A673 (cell line): ENCODE results near the gene RNF182. TPM values are rescaled to one million over a fixed set of nuclear protein-coding genes. Genes with fewer than 3 reads are reported as not detected.

Source experiments
- BruUV-seq: library from RNA; stranded (reverse); fragments of 400-500 nt; replicated peaks from 2 replicates; lab custom pipeline; 2021; lab: Mats Ljungman, UMichigan
- CTCF ChIA-PET: fragments of 300-600 bp; sonication (Branson Sonifier 250); formaldehyde crosslinking; loops from one replicate; lab custom pipeline; 2022; ENCODE audit warnings: antibody characterized with exemption; lab: Charles Lee
- POLR2A ChIA-PET: fragments of 300-600 bp; sonication (Branson Sonifier 250); formaldehyde crosslinking; loops from one replicate; lab custom pipeline; 2022; ENCODE audit warnings: antibody characterized with exemption; ENCODE audit not compliant: low non-redundant PET; lab: Charles Lee
- DNase-seq: peaks from one replicate; pipeline ENCODE4 v3.0.0-alpha.2; 2015; ENCODE audit warnings: low spot score
- H3K27ac ChIP-seq: fragments of 200-600 bp; sonication (generic); 2 replicates; pipeline ENCODE4 v1.5.1; 2016; ENCODE audit warnings: mixed run types, low read depth, mild to moderate bottlenecking, mixed read lengths, antibody characterized with exemption, low read length; ENCODE audit not compliant: poor library complexity, severe bottlenecking
- H3K27me3 ChIP-seq: fragments of 200-600 bp; sonication (generic); replicated peaks from 2 replicates; pipeline ENCODE4 v1.6.1; 2017; ENCODE audit warnings: mixed run types, low read depth, mild to moderate bottlenecking, mixed read lengths, antibody characterized with exemption, low read length; ENCODE audit not compliant: insufficient read depth, poor library complexity
- H3K36me3 ChIP-seq: fragments of 200-600 bp; sonication (generic); 2 replicates; pipeline ENCODE4 v1.6.1; 2016; ENCODE audit warnings: mixed run types, mild to moderate bottlenecking, mixed read lengths, antibody characterized with exemption, low read length; ENCODE audit not compliant: insufficient read depth, poor library complexity, severe bottlenecking
- H3K4me1 ChIP-seq: fragments of 200-600 bp; sonication (generic); 2 replicates; pipeline ENCODE4 v1.6.1; 2017; ENCODE audit warnings: mixed run types, mild to moderate bottlenecking, mixed read lengths, antibody characterized with exemption, low read length; ENCODE audit not compliant: insufficient read depth, poor library complexity, severe bottlenecking
- H3K4me3 ChIP-seq: fragments of 200-600 bp; sonication (generic); 2 replicates; pipeline ENCODE4 v1.5.1; 2016; ENCODE audit warnings: low read depth, mixed run types, mild to moderate bottlenecking, mixed read lengths, low read length; ENCODE audit not compliant: poor library complexity, severe bottlenecking
- H3K9me3 ChIP-seq: fragments of 200-600 bp; sonication (generic); 2 replicates; pipeline ENCODE4 v1.6.1; 2016; ENCODE audit warnings: mixed run types, low read depth, mild to moderate bottlenecking, mixed read lengths, antibody characterized with exemption, low read length; ENCODE audit not compliant: poor library complexity, severe bottlenecking
- EZH2 ChIP-seq: fragments of 200-600 bp; sonication (generic); IDR thresholded peaks from 2 replicates; pipeline ENCODE4 v1.6.1; 2017; ENCODE audit warnings: borderline replicate concordance, low read depth, mild to moderate bottlenecking, mixed read lengths, antibody characterized with exemption, low read length; ENCODE audit not compliant: poor library complexity, severe bottlenecking
- intact Hi-C: fragments of 100-400 bp; cut with micrococcal nuclease; formaldehyde crosslinking; loops from one replicate; pipeline ENCODE4 v1.10.0; 2022; ENCODE audit not compliant: unreplicated experiment
- total RNA-seq: library from RNA; stranded (reverse); gene quantifications from 2 replicates; pipeline ENCODE4 v1.2.3, GENCODE V29; 2021
- TF ChIP-seq, protein P1 (sequence below): fragments of 300-800, 200-600 bp; sonication (generic); conservative IDR thresholded peaks from 2 replicates; pipeline ENCODE4 v1.5.1; 2017; ENCODE audit warnings: low read depth, mild to moderate bottlenecking, antibody characterized with exemption, low read length, moderate library complexity, mixed read lengths

Gene RNF182
- total RNA-seq, 1 experiment from 2014 or later = 20.8 TPM

DNA sequence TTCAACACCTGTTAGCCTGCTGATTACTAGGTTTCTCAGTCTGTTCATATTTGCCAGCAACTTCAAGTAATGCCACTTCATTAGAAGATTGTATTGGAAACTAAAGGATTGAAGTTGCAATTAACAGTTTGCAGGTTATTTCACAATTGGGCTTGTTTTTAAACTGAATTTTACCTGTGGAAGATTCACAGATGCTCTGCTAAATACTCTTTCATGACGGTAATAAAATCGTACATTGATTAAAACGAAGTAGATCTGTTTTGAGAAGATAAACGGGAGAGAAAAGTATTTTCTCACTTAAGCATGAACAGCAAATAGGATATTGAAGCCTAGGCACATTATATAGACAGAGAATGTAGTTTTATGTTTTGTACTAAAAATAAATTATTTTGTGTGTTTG is 1.6 kb downstream of the RNF182 start:
- ChIA-PET POLR2A (no interaction called here), CTCF (no interaction called here)
- peak overlapping the region; percentile 28 for H3K27ac ChIP-seq
- DNase-seq = no peak
- intact Hi-C loops = no loop called here
- H3K4me1 ChIP-seq = peaks cover 26% of the 10 kb centered on the region
- no peaks in the 10 kb centered on the region for H3K36me3 ChIP-seq
- no peaks in the 10 kb centered on the region for H3K27me3 ChIP-seq
- H3K9me3 ChIP-seq = no peaks in the 10 kb centered on the region
- H3K4me3 ChIP-seq = peak overlapping the region; percentile 77
- BruUV-seq = no TSS peak
- TF ChIP-seq, protein P1, sequence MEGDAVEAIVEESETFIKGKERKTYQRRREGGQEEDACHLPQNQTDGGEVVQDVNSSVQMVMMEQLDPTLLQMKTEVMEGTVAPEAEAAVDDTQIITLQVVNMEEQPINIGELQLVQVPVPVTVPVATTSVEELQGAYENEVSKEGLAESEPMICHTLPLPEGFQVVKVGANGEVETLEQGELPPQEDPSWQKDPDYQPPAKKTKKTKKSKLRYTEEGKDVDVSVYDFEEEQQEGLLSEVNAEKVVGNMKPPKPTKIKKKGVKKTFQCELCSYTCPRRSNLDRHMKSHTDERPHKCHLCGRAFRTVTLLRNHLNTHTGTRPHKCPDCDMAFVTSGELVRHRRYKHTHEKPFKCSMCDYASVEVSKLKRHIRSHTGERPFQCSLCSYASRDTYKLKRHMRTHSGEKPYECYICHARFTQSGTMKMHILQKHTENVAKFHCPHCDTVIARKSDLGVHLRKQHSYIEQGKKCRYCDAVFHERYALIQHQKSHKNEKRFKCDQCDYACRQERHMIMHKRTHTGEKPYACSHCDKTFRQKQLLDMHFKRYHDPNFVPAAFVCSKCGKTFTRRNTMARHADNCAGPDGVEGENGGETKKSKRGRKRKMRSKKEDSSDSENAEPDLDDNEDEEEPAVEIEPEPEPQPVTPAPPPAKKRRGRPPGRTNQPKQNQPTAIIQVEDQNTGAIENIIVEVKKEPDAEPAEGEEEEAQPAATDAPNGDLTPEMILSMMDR = no peak
- TF ChIP-seq EZH2 = no peak

DNA sequence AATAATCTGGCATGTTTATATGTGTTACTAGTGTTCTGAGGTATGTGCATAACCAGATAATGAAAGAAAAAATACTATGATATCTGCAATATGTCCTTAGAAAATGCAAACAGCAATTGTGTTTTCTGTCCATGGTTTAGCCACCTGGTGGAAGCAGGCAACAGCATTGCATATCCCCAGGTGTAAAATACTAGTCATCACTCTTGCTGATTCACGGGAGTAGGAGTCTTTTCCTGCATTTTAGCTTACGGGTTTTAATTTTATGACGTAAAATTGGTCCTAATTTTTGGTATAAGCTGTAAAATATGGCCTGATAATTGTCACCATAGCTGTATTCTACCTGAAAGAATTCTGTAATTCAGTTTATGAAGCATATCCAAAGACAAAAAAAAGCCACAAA is 2.5 kb downstream of the RNF182 start:
- no peaks in the 10 kb centered on the region for H3K27me3 ChIP-seq
- H3K27ac ChIP-seq = no peak overlapping the region
- H3K36me3 ChIP-seq = no peaks in the 10 kb centered on the region
- POLR2A ChIA-PET = no interaction called here
- no TSS peak for BruUV-seq
- H3K9me3 ChIP-seq = no peaks in the 10 kb centered on the region
- no peak overlapping the region for H3K4me3 ChIP-seq
- peaks cover 26% of the 10 kb centered on the region for H3K4me1 ChIP-seq
- no peak for DNase-seq
- intact Hi-C loops = no loop called here
- TF ChIP-seq, protein P1 = no peak
- no peak for TF ChIP-seq EZH2
- CTCF ChIA-PET = interaction anchor here (0.7 kb wide), 1 partner anchor 1597 kb away, joined by 3 read pairs; no protein-coding TSS in a partner anchor

DNA sequence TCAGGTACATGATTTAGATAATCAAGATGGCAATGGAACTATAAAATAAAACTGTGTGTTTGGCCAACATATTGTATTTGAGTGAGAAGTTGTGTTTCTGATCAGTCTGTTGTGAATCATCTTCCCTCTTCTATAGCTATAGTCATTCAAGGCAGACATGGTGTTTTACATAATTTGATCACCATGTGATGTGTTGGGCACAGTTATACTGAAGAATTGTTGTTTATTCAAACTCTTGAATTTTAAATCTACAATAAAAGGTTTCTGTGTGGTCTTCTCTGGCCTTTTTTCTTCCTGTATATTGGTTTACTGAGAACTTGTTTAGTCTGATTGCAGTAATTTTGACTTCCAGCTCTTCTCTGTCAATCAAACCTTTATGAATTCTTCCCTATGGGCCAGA is 4.4 kb downstream of the RNF182 start:
- POLR2A ChIA-PET = no interaction called here
- no TSS peak for BruUV-seq

More for the DNA sequence above, 4.4 kb downstream of the RNF182 start:
- CTCF ChIA-PET = interaction anchor here (0.6 kb wide), 1 partner anchor 117 kb away, joined by 3 read pairs; no protein-coding TSS in a partner anchor
- no peak for DNase-seq
- Histone ChIP-seq H3K4me1 (peaks cover 21% of the 10 kb centered on the region), H3K4me3 (no peak overlapping the region), H3K27ac (no peak overlapping the region), H3K9me3 (no peaks in the 10 kb centered on the region), H3K27me3 (no peaks in the 10 kb centered on the region), H3K36me3 (no peaks in the 10 kb centered on the region)
- intact Hi-C loops = no loop called here
- TF ChIP-seq, protein P1 = no peak
- TF ChIP-seq EZH2 = no peak
